Dedifferentiated amniotic fluid mesenchymal stem cell (primary cell): Measurements from ENCODE around the gene PKD1L1.

ENCODE experiments used
- DNase-seq: peaks from one replicate; pipeline ENCODE4 v3.0.0-alpha.2; 2016; ENCODE audit errors: extremely low spot score

The PKD1L1 gene

GRCh38 chr7:47875998-47876744 lies 72.1 kb downstream of the PKD1L1 start:
- no peak for DNase-seq

- no peak for DNase-seq
Observed at GRCh38 chr7:47875406-47875805, 72.9 kb downstream of the PKD1L1 start.

- no peak for DNase-seq
Observed at GRCh38 chr7:47873762-47874161, 74.5 kb downstream of the PKD1L1 start.

- no peak for DNase-seq
Observed at GRCh38 chr7:47867286-47867685, 81.0 kb downstream of the PKD1L1 start.

GRCh38 chr7:47866120-47866519 lies 82.1 kb downstream of the PKD1L1 start:
- no peak for DNase-seq

GRCh38 chr7:47852330-47853245 lies 95.7 kb downstream of the PKD1L1 start:
- no peak for DNase-seq

GRCh38 chr7:47847207-47847606 lies 101.1 kb downstream of the PKD1L1 start:
- no peak for DNase-seq

- DNase-seq, result peak; percentile 36
Observed at GRCh38 chr7:47846138-47846836, 102.0 kb downstream of the PKD1L1 start.

- DNase-seq, result no peak
Observed at GRCh38 chr7:47844311-47844710, 104.0 kb downstream of the PKD1L1 start.

GRCh38 chr7:47843291-47843690 lies 105.0 kb downstream of the PKD1L1 start:
- no peak for DNase-seq

GRCh38 chr7:47839381-47839780 lies 108.9 kb downstream of the PKD1L1 start:
- DNase-seq, result no peak

- no peak for DNase-seq
Observed at GRCh38 chr7:47837826-47838225, 110.4 kb downstream of the PKD1L1 start.

GRCh38 chr7:47836503-47837202 lies 111.6 kb downstream of the PKD1L1 start:
- no peak for DNase-seq

- DNase-seq, result no peak
Observed at GRCh38 chr7:47836080-47836479, 112.2 kb downstream of the PKD1L1 start.

- no peak for DNase-seq
Observed at GRCh38 chr7:47833211-47833610, 115.1 kb downstream of the PKD1L1 start.

GRCh38 chr7:47832105-47832715 lies 116.1 kb downstream of the PKD1L1 start:
- DNase-seq, result no peak

- no peak for DNase-seq
Observed at GRCh38 chr7:47830015-47830414, 118.3 kb downstream of the PKD1L1 start.

GRCh38 chr7:47827871-47828270 lies 120.4 kb downstream of the PKD1L1 start:
- no peak for DNase-seq

- no peak for DNase-seq
Observed at GRCh38 chr7:47827351-47827756, 120.9 kb downstream of the PKD1L1 start.

GRCh38 chr7:47826754-47827153 lies 121.5 kb downstream of the PKD1L1 start:
- DNase-seq, result no peak

GRCh38 chr7:47819607-47819920 lies 128.7 kb downstream of the PKD1L1 start:
- DNase-seq, result no peak
